GM21619 (cell line): ENCODE data around the gene MTA3.

Source experiments
- ATAC-seq: cut with Tn5 transposase; IDR thresholded peaks from one replicate; pipeline ENCODE4 v1.9.1; 2021; ENCODE audit not compliant: unreplicated experiment

MTA3 gene

DNA sequence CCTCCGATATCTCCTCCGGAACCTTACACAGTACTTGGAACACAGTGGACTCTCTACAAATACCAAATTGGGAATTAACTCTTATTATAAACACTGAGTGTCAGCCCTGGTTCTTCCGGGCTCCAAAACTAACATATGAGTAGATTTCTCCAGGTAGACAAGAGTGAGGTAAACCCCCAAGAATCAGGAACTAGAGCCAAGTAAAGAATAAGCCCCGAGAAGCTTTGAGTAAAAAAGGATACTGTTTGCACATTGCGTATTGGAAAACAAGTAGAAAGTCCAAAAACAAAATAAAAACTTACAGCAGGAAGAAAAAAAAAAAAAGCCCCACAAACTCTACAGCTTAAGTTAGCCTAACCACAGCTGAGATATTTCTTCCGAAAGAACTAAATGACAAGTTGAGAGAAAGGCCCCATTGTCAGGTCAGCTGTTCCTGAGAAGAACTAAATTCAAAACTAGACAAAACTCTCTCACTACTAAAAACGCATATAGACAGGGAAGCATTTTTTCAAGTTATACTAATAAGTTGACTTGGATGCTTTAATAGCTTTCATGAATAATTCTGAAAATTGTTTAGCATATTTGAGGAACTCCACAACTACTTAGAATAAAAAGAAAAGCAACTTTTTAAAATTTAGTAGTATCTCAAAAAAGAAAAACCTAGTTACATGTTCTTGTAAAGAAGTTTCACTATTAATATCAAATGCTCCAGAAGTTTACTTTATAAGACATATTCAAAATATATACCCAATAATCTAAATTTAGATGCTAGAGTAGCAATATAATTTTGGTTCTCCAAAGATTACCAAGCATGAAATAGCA, 228.2 kb downstream of the MTA3 start:
- peak; percentile 45 for ATAC-seq

DNA sequence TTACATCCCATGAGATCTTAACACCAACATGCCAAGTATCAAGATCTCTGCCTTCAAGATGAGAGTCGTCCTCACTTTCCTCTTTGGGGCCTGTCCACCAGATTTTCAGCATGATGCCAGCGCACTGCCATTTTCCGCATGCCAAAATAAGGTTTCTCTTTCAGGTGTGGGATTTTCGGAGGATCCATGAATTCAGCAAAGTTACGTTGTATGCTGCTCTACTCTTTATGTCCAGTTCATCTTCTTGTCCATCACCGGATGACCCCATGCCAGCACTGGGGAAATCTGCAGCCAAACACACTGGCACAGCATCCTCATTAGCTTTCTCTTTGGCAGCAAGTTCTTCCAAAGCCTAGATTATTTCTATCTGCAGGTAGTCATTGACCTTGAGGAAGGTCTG, 228.8 kb downstream of the MTA3 start:
- no peak for ATAC-seq

DNA sequence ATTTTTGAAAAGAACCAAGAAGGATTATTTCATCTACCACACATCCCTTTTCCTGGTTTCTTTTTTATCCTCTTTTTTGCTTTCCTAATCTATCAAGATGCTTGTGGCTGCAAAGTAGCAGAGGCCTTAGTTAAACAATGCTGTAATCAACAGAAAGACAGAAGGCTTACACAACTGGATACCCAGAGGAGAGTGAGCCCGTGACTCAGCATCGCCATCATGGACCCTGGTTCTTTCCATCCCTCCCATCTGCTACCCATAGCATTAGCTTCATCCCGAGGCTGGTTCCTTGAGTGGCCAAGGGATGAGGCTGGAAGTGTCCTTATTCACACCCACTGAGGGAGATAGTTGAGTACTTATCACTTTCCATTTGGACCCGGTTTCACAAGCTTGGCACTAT, 231.4 kb downstream of the MTA3 start:
- no peak for ATAC-seq

DNA sequence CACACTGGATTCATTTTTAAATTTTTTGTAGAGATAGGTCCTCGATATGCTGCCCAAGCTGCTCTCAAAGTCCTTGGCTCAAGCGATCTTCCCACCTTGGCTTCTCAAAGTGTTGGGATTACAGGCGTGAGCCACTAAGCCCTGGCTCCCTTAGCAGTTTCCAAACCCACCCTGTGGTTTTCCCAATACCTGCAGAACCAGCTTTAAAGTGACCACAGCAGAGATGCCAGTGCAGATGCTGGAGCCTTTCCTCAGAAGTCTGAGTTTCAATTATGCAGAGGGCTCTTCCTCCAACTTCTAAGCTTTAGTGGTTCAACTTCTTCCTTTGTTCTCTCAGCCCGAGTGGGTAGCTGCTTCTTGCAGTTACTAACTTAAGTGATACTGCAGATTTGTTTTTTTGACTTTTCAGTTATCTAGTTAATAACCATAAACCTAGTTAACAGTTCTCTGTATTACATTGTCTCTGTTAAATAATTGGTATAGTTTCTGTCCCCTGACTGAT, 232.1 kb downstream of the MTA3 start:
- no peak for ATAC-seq

DNA sequence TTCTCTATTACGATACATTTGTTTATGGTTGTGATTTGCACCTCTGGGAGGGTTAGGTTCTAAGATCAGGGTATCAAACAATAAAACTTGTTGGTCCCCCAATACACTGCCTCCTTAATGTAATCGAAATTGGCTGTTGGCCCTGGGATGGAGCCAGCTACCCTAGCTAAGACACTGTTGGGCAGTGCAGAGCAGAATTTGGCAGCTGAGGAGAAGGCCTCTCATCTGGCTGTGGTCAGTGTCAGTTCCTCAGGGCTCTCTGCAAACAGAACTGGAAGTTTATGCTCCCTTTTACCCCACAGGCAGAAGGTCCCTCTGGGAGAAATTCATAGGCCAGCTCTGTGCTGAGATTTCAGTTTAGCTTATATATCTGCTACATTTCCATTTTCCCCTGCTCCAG, 232.5 kb downstream of the MTA3 start:
- no peak for ATAC-seq

DNA sequence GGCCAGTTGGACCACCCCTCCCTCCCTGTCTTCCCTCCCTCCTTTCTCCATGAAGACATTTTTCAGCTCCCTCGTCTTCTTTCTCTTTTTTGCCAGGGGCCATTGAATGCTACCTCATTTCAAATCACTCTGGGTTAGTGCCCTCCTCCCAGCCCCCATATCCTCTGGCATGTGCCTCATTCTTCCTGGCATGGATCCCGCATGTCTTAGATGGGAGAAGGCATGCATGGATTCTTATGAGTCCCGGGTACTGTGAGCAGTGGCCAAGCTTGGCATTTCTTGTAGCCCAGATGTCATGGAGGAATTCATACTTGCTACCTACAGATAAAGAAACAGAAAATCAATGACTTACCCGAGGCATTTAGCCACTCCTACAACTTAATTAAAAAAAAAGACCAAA, 232.9 kb downstream of the MTA3 start:
- no peak for ATAC-seq

DNA sequence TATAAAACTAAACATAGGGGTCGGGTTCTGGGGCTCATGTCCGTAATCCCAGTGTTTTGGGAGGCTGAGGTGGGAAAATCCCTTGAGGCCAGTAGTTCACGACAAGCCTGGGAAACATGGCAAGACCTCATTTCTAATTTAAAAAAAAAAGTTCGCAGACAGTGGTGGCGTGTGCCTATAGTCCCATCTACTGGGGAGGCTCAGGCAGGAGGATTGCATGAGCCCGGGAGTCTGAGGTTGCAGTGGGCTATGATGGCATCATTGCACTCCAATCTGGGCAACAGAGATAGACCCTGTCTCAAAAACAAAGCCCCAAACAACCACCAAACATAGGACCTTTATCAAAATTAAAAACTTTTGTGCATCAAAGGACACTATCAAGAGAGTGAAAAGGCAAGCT, 233.7 kb downstream of the MTA3 start:
- ATAC-seq, result no peak

DNA sequence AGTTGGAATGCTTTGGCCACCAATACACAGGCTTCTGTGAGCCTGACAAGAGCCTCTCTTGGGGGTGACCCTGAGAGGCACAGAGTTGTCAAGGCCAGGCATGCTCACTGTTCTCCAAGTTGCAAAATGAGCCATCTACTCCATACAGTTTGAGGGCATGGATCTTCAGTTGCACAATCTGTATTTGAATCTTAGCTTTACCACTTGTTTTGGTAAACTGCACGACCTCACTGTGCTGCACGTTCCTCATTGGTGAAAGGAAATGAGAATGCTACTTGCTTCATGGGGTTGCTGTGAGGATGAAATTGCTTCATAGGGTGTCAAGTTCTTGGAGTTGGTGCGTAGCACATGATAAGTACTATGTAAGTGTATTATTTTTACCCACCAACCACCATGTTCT, 235.9 kb downstream of the MTA3 start:
- ATAC-seq, result no peak

DNA sequence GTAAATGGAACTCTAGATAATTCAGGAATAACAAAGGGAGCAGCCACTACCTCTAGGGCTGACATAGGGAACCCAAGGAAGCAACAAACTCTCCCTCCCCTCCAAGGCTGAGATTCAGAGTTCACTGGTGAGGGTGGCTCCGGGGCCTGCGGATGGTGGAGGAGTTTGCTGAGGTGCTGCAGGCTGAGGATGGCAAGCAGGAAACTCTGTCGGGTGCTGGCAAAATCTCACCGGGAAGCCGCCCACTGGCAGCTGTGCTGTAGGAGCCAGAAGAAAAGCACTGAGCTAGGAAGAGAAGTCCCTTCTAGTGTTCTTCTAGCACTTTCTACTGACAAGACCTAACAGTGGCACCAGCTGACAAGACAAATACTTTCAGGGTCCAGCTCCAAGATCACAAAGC, 236.5 kb downstream of the MTA3 start:
- ATAC-seq, result no peak
